Stimulated activated CD4-positive, alpha-beta T cell treated with anti-CD3 and anti-CD28 coated beads, Interleukin-1b, Interleukin-23, amount 100 ng/mL, for 24 hours (primary cell): ENCODE measurements around the gene AADACL4.

Experiments used
- DNase-seq, 4 experiments: peaks; one replicate each; pipeline ENCODE4 v3.0.0-alpha.2; 2020; ENCODE audit warnings: low read depth in 4 of 4, low spot score in 1 of 4

AADACL4 gene

GRCh38 chr1:12643785-12644184 is at the start of gene AADACL4:
AADACL4 (plus strand) TSS chr1:12644085; CDS start chr1:12644547, 462 bp downstream.
- no peak for DNase-seq

GRCh38 chr1:12594490-12594889 is 49.4 kb upstream of the AADACL4 start:
- no peak for DNase-seq

DNA sequence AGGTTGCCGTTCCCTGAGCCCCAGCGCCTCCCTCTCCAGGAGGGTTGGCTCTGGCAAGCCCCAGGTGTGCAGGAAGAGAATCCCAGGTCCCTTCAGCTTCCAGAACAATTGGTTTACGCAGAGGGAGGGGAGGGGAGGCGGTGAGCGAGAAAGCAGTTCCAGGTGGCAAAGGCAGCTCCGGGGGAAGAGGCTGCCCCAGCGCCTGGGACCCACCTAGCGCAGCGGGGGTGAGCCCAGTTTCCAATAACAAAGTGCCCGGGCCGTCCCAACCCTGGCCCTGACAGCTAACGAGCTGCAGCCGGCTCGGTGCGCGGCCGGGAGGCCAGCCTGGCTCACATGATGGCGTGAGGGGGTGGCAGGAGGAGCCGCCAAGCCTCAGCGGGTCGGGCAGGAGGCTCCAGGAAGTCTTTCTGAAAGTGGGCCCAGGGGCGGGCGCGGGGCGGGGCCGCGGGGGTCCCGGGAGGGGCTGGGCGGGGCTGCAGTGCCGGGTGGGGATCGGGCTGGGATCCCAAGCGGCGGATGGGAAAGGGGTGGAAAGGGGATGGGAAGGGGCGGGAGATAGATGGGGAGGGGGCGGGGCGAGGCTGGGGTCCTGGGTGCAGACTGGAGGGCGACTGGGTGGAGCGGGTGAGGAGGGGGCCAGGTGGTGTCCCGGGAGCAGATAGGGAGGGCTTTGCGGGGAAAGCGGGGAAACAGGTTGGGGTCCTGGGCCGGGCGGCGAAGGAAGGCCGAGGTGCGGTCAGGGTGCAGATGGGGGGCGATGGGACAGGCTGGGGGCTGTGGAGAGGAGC is 48.7 kb upstream of the AADACL4 start:
- DNase-seq: no peak

GRCh38 chr1:12595757-12596006 is 48.2 kb upstream of the AADACL4 start:
- DNase-seq: no peak

DNA sequence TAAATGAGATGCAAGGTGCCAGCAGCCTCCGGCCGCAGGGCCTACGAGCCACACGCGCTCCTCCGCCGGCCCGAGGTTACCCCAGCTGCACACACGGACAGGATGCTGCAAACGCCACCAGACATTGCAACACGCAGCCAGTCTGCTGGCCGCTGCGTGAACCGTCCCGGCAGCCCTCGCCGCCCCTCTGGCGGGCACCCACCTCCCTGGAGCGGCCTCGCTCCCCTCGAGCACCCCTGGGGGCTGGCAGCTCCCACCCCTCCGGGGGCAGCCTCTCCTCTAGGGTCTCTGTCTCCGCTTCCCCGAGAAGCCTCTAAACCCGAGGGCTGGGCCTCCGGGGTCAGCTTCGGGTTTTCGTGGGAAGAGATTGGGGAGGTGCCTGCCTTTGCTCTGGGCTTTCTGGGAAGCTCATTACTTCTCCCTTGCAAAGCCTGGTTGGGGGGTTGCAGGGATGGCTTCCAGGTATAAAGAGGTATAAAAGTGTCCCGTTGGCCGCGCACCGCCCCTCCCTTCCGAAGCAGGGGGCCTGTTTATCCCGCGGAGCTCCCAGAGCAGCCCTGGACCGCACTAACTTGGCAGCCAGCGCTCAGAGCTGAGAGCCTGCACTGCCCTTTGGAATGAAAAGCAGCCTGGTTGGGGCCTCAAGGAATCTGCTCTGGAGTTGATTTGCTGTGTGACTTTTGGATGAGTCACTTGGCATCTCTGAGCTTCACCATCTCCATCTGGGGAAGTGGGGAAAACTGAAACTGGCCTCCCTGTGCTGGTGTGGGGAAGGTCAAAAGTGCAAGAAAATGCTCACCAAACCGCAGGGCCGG is 47.7 kb upstream of the AADACL4 start:
- DNase-seq: no peak

GRCh38 chr1:12597792-12598191 is 46.1 kb upstream of the AADACL4 start:
- no peak for DNase-seq

DNA sequence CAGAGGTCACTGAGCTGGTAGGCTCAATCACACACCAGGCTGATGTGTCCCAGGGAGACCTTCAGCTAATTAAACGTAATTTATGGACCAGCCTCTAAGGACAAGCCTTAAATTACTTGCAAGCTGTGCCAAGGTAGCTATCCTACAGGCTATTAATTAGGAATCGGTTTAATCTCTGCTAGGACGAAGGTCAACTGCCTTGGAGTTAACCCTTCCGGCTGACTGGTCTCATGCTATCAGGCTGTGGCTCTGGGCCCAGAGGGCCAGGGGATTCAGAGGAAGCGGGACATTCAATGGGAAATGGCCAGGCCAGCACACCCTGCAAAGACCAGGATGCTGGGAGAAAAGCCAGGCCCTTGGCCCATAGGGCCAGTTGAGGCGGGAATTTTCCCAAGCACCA is 44.9 kb upstream of the AADACL4 start:
- no peak for DNase-seq

GRCh38 chr1:12599657-12600056 is 44.2 kb upstream of the AADACL4 start:
- DNase-seq: no peak

- DNase-seq: no peak
These were observed 43.5 kb upstream of the AADACL4 start for GRCh38 chr1:12600335-12600734.

GRCh38 chr1:12600880-12601633 is 42.8 kb upstream of the AADACL4 start:
- DNase-seq: no peak

- no peak for DNase-seq
These were observed 41.9 kb upstream of the AADACL4 start for GRCh38 chr1:12601700-12602658.

DNA sequence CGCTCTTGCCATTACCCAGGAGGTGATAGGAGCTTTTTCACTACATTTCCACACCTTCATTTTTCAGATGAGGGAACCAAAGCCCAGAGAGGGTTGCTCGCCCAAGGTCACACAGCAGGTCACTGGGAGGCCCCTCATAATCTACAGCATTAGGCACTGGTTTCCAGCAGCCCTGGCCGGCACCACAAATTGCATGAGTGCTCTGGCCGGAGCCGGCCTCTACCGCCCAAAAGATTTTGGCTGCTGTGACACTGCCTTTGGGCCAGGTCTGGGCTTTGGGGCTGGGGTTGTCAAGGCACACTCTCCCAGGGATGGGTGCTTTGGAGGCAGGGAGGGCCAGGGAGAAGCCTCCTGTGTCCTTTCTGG is 41.2 kb upstream of the AADACL4 start:
- DNase-seq: no peak

DNA sequence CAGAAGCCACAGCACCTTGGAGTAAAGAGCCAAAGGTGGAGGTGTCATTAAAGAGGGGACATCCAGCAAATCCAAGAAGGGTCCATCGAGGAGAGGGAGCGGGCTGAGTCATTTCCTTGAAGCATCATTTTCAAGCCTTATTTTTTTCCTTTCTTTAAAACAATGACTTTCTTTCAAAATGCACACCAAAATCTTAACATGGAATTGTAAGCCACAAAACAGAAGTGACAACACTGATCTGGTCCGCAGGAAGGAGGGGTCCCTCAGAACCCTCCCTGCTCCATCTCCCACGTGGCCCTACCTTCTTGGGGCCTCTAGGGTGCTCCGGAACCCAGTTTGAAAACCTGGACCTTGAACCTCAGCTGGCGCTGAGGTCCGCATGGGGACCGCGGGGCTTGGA is 40.7 kb upstream of the AADACL4 start:
- DNase-seq: no peak

- no peak for DNase-seq
These were observed 39.6 kb upstream of the AADACL4 start for GRCh38 chr1:12604114-12604874.

DNA sequence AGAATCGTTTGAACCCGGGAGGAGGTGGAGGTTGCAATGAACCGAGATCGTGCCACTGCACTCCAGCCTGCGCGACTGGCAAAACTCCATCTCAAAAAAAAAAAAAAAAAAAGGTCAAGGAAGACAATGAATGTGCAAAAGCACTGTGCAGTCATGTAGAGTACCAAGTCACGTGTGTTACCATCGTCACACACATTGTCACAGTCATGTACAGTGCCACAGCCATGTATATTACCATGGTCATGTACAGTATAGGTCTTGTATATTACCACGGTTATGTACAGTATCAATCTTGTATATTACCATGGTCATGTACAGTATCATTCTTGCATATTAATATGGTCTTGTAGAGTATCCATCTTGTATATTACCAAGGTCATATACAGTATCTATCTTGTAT is 38.9 kb upstream of the AADACL4 start:
- DNase-seq: no peak

- DNase-seq: no peak
These were observed 36.6 kb upstream of the AADACL4 start for GRCh38 chr1:12607263-12607662.

DNA sequence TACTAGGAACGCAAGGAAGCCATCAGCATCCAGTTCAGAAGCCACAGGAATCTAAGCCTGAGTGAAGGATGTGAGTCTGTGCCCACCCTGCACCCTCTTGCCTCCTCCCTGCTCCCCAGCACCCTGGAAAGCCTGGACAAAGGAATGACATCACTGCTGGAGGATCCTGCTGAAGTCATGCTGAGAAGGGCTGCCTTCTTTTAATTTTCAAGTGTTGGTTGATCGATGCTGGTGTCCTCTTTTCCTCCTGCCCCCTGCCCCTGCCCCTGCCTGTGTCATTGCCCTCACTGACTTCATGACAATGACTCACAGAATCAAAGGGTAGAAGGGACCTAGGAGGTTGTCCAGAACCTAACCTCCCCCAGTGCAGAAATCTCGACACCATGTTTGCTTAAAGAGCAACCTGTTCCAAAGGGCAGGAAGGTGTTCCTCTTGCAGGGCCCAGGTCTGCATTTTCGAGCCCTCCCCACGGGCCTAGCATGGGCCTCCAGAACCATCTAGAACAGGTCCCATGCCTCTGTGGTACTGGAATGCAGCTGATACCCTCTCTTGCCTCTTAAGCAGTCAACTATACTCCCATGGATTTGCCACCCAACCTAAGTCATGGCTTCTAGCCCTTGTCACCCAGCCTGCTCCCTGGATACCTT is 35.5 kb upstream of the AADACL4 start:
- no peak for DNase-seq

- no peak for DNase-seq
These were observed 34.3 kb upstream of the AADACL4 start for GRCh38 chr1:12609469-12610003.

DNA sequence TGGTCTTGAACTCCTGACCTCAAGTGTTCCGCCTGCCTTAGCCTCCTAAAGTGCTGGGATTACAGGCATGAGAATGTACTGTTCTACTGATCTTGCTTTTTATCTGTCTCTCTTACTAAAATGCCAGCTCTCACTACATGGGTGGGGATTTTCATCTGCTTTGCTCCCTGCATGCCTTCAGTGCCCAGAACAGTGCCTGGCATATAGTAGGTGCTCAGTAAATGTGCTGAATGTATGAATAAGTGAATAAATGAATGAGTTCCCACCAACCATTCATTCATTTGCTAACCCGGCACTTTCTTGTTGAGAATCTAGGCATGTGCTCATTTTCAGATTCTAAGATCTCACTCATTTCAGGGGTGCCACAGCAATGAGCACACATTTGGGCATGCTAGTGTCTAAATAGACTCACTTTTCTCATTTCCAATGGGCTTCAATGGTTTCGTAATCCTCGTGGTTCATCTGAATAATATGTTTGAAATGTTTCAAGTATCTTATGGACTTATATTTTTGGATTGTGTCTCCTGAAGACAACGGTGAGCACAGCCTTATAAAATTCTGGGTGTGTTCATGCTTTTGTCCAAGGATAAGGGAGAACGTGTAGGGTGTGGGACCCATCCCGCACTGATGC is 33.5 kb upstream of the AADACL4 start:
- DNase-seq: no peak
